K562 (cell line): ENCODE data around the gene OR2V1. TPM values are rescaled to one million over a fixed set of nuclear protein-coding genes. Genes with fewer than 3 reads are reported as not detected.

Experiments
- ATAC-seq: fragments of 200-7000 bp; cut with Tn5 transposase; 3 replicates; pipeline ENCODE4 v1.9.1; 2020; ENCODE audit warnings: moderate library complexity
- BruUV-seq: library from RNA; stranded (reverse); fragments of 400-500 nt; replicated peaks from 2 replicates; lab custom pipeline; 2021; lab: Mats Ljungman, UMichigan
- CTCF ChIA-PET: fragments of 300-600 bp; formaldehyde crosslinking; extraction: SDS; loops from one replicate; lab custom pipeline; 2021; ENCODE audit warnings: low intra/inter-chr PET ratio; lab: Yijun Ruan, JAX
- POLR2A ChIA-PET: fragments of 300-600, 350-650 bp; sonication (Branson Sonifier 250); formaldehyde crosslinking; extraction: SDS; loops from one replicate; lab custom pipeline; 2021; ENCODE audit warnings: antibody characterized with exemption, inconsistent platforms; lab: Yijun Ruan, JAX
- DNase-seq, 4 experiments: peaks; one replicate each; pipeline versions ENCODE4 v3.0.0 to v3.0.0-alpha.2; 2011 to 2018; ENCODE audit warnings: low spot score in 3 of 4, mixed read lengths in 3 of 4; ENCODE audit errors: extremely low read depth in 1 of 4
- FAIRE-seq: peaks from 2 replicates; lab custom pipeline; 2011; peaks lifted over from hg19 to GRCh38; lab: Jason Lieb, UNC
- H2AFZ ChIP-seq: 2 replicates; pipeline ENCODE4 v1.6.0; 2011; ENCODE audit warnings: low read depth, low read length, control low read depth, inconsistent platforms
- H3K27ac ChIP-seq: fragments of 200-600 bp; 3 replicates; pipeline ENCODE4 v1.8.0; 2011; ENCODE audit warnings: low read depth, mild to moderate bottlenecking, control low read depth, inconsistent platforms, low read length, moderate library complexity, mixed read lengths; ENCODE audit errors: extremely low read depth
- H3K27me3 ChIP-seq, 2 experiments: fragments of 300-600 bp in 1 of 2; 2 replicates in 1 of 2; 3 replicates in 1 of 2; pipeline versions ENCODE4 v1.6.0 to v1.8.0; 2011; ENCODE audit warnings: inconsistent platforms in 2 of 2, low read length in 2 of 2, mild to moderate bottlenecking in 1 of 2, mixed read lengths in 1 of 2, moderate library complexity in 1 of 2; ENCODE audit not compliant: control insufficient read depth in 2 of 2, insufficient read depth in 2 of 2
- H3K36me3 ChIP-seq: fragments of 300-600 bp; 3 replicates; pipeline ENCODE4 v1.8.0; 2011; ENCODE audit warnings: mild to moderate bottlenecking, low read length, inconsistent platforms; ENCODE audit not compliant: control insufficient read depth, insufficient read depth
- H3K4me1 ChIP-seq, 2 experiments: fragments of 200-600 bp in 1 of 2; replicated peaks in 1 of 2; 2 replicates in 1 of 2; 3 replicates in 1 of 2; pipeline versions ENCODE4 v1.5.1 to v1.8.0; 2011; ENCODE audit warnings: inconsistent platforms in 2 of 2, low read length in 2 of 2, mild to moderate bottlenecking in 1 of 2, mixed read lengths in 1 of 2, moderate library complexity in 1 of 2; ENCODE audit not compliant: control insufficient read depth in 2 of 2, insufficient read depth in 2 of 2
- H3K4me2 ChIP-seq: 2 replicates; pipeline ENCODE4 v1.6.1; 2011; ENCODE audit warnings: low read length, control low read depth, inconsistent platforms, mixed read lengths; ENCODE audit not compliant: insufficient read depth
- H3K4me3 ChIP-seq: fragments of 200-600 bp; sonication (generic), shearing (Covaris generic); 2 replicates; pipeline ENCODE4 v1.5.1; 2016; ENCODE audit warnings: control low read depth, inconsistent platforms
- H3K79me2 ChIP-seq: fragments of 200-600 bp; 3 replicates; pipeline ENCODE4 v1.8.0; 2011; ENCODE audit warnings: low read length, inconsistent platforms; ENCODE audit not compliant: control insufficient read depth, insufficient read depth
- H3K9ac ChIP-seq, 2 experiments: 2 replicates each; pipeline versions ENCODE4 v1.6.0 to v1.6.1; 2011; ENCODE audit warnings: low read depth in 2 of 2, low read length in 2 of 2, control low read depth in 1 of 2, inconsistent platforms in 1 of 2, mild to moderate bottlenecking in 1 of 2, mixed read lengths in 1 of 2; ENCODE audit not compliant: insufficient read depth in 1 of 2
- H3K9me1 ChIP-seq: one replicate; pipeline ENCODE4 v1.6.0; 2011; ENCODE audit warnings: inconsistent platforms, mild to moderate bottlenecking, low read length, moderate library complexity; ENCODE audit not compliant: control insufficient read depth, insufficient read depth
- H3K9me3 ChIP-seq: replicated peaks from 2 replicates; pipeline ENCODE4 v1.5.1; 2011; ENCODE audit warnings: low read depth, low read length, inconsistent platforms; ENCODE audit not compliant: control insufficient read depth, insufficient read depth
- H4K20me1 ChIP-seq: replicated peaks from 2 replicates; pipeline ENCODE4 v1.6.1; 2011; ENCODE audit warnings: low read length, inconsistent platforms, mixed read lengths; ENCODE audit not compliant: control insufficient read depth, insufficient read depth
- ATF7 ChIP-seq: fragments of 450-650 bp; IDR thresholded peaks from 2 replicates; pipeline ENCODE4 v1.7.1; 2014; ENCODE audit warnings: mild to moderate bottlenecking, moderate library complexity
- CBX1 ChIP-seq: sonication (generic); IDR thresholded peaks from 2 replicates; pipeline ENCODE4 v1.6.1; 2016; ENCODE audit warnings: antibody characterized with exemption, low read depth, mild to moderate bottlenecking
- CBX8 ChIP-seq: fragments of 200-600 bp; sonication (generic); IDR thresholded peaks from 2 replicates; pipeline ENCODE4 v1.6.1; 2012; ENCODE audit warnings: borderline replicate concordance, mixed run types, low read depth, mild to moderate bottlenecking, moderate library complexity, mixed read lengths, low read length, control low read depth, inconsistent platforms; ENCODE audit not compliant: poor library complexity, severe bottlenecking; ENCODE audit errors: extremely low read depth
- CTBP1 ChIP-seq: fragments of 450-650 bp; IDR thresholded peaks from 2 replicates; pipeline ENCODE4 v1.6.1; 2016; ENCODE audit warnings: borderline replicate concordance
- CXXC5 ChIP-seq: fragments of 250-450 bp; sonication (Bioruptor Pico); IDR thresholded peaks from 2 replicates; pipeline ENCODE4 v1.8.0; 2022; ENCODE audit warnings: inconsistent platforms, mild to moderate bottlenecking, moderate library complexity
- JUNB ChIP-seq: fragments of 450-650 bp; formaldehyde crosslinking; conservative IDR thresholded peaks from 2 replicates; pipeline ENCODE4 v1.4.0; 2020; ENCODE audit warnings: mild to moderate bottlenecking
- MGA ChIP-seq: fragments of 450-650 bp; IDR thresholded peaks from 2 replicates; pipeline ENCODE4 v1.6.1; 2016; ENCODE audit warnings: mild to moderate bottlenecking, moderate library complexity
- RBFOX2 ChIP-seq: fragments of 200-400 bp; formaldehyde crosslinking; IDR thresholded peaks from 2 replicates; pipeline ENCODE4 v1.6.1; 2017; ENCODE audit warnings: low read depth, mild to moderate bottlenecking, low read length, moderate library complexity
- SMARCE1 ChIP-seq: fragments of 450-650 bp; IDR thresholded peaks from 2 replicates; pipeline ENCODE4 v1.7.1; 2016; ENCODE audit warnings: mild to moderate bottlenecking
- ZNF589 ChIP-seq: fragments of 200-800 bp; sonication (Bioruptor generic); IDR thresholded peaks from 2 replicates; pipeline ENCODE4 v1.6.1; 2016; ENCODE audit warnings: low read depth, missing genetic modification characterization, missing compliant biosample characterization
- WGBS: fragments of 100-300 bp; shearing (Covaris generic); methylation state at CpG from one replicate; pipeline ENCODE4 v1.1.6; 2016; ENCODE audit warnings: low coverage, mixed read lengths; ENCODE audit not compliant: insufficient coverage; ENCODE audit errors: missing lambda C conversion rate; 5-methylcytosine and 5-hydroxymethylcytosine counted together
- in situ Hi-C: fragments of 300-500 bp; cut with MboI; formaldehyde crosslinking; loops from 4 replicates; pipeline ENCODE4 v1.15.0; 2018; ENCODE audit warnings: inconsistent platforms, mixed read lengths
- intact Hi-C: fragments of 100-400 bp; cut with micrococcal nuclease; formaldehyde crosslinking; loops from 2 replicates; pipeline ENCODE4 v1.14.2; 2022
- polyA plus RNA-seq, 8 experiments: library from polyadenylated mRNA; depleted of rRNA in 4 of 8; stranded (reverse) in 5 of 8; unstranded in 3 of 8; fragments of >200 nt; fragmentation: Nextera tagmentation in 2 of 8; fragmentation: Illumina TruSeq in 1 of 8; extraction: Ambion mirVana in 2 of 8; extraction: Trizol in 1 of 8; gene quantifications; 2 replicates each; pipeline versions ENCODE4 v1.2.1 to v1.2.3, GENCODE V29; 2011 to 2014; ENCODE audit warnings: inconsistent platforms in 1 of 8, missing spikeins in 1 of 8
- total RNA-seq, 7 experiments: library from RNA; depleted of rRNA in 6 of 7; stranded (reverse); fragments of >200 nt in 6 of 7; fragmentation: Illumina TruSeq in 2 of 7; extraction: Trizol in 2 of 7; gene quantifications; 2 replicates each; pipeline versions ENCODE4 v1.2.1 to v1.2.3, GENCODE V29; 2011 to 2021; ENCODE audit warnings: low replicate concordance in 1 of 7

The OR2V1 gene
- total and polyA plus RNA-seq, 9 of the 15 experiments (the other 6 are each of a cell fraction or from before 2014, with no cell fraction given) = 0.04 to 0.28 (median 0.15) TPM; not detected in 5

GRCh38 chr5:181170237-181170825, 39.4 kb upstream of the OR2V1 start:
- Histone ChIP-seq H3K4me3 (peak overlapping the region; percentile 47), H3K27ac (peak overlapping the region; percentile 77), H3K9me1 (no peaks in the 10 kb centered on the region), H3K36me3 (no peaks in the 10 kb centered on the region), H3K4me2 (peak overlapping the region; percentile 93), H3K9me3 (no peaks in the 10 kb centered on the region), H3K4me1 (peaks cover 29% of the 10 kb centered on the region in 2 experiments; a peak in 4 of 5 replicates), H3K79me2 (no peaks in the 10 kb centered on the region), H2AFZ (peak overlapping the region; percentile 99), H3K27me3 (no peaks in the 10 kb centered on the region), H3K9ac (peak overlapping the region; percentile 57 to 95), H4K20me1 (no peaks in the 10 kb centered on the region)
- 19% methylated on average over 30 of the region's 33 CpGs for WGBS
- in situ Hi-C loops = no loop called here
- DNase-seq (peak in 3 of 4 experiments; percentile 39 to 61 (median 50)), ATAC-seq (peak; percentile 64), FAIRE-seq (no peak)
- no TSS peak for BruUV-seq
- CTCF ChIA-PET = no interaction called here
- intact Hi-C loops = loop anchor here (5.0 kb wide), 1 partner anchor 47 kb away; no protein-coding TSS in a partner anchor
- POLR2A ChIA-PET = interaction anchor here (0.6 to 1.3 kb wide), 3 partner anchors 37 to 66 kb away, joined by 3 read pairs; no protein-coding TSS in a partner anchor
- TF ChIP-seq ATF7 = 0 out of 2 replicates have a peak, but pooled peaks have one; percentile 10
- TF ChIP-seq MGA = 0 out of 2 replicates have a peak, but pooled peaks have one; percentile 50
- peak; percentile 8; the same call in 1 of the 2 replicates for TF ChIP-seq SMARCE1
- 0 out of 2 replicates have a peak, but pooled peaks have one; percentile 13 for TF ChIP-seq CXXC5 (CRISPR knock-in tag)
- no peak for TF ChIP-seq JUNB (CRISPR knock-in tag)
- TF ChIP-seq ZNF589 = no peak
- peak; percentile 10; the same call in 1 of the 2 replicates for TF ChIP-seq RBFOX2
- 0 out of 2 replicates have a peak, but pooled peaks have one; percentile 14 for TF ChIP-seq CBX1
- no peak for TF ChIP-seq CBX8
- TF ChIP-seq CTBP1 = 0 out of 2 replicates have a peak, but pooled peaks have one; percentile 2
